Stomach (tissue), 4 donors: ENCODE data around the gene PHLPP2.

ENCODE experiments used
- CTCF ChIP-seq, 7 experiments: fragments of 450-650 bp in 4 of 7; fragments of 200-600 bp in 3 of 7; sonication (generic) in 3 of 7; IDR thresholded peaks; one replicate each; pipeline ENCODE4 v1.5.1; 2016 to 2019; ENCODE audit warnings: antibody characterized with exemption in 7 of 7, control low read depth in 2 of 7, mild to moderate bottlenecking in 1 of 7
- EP300 ChIP-seq: sonication (generic); formaldehyde crosslinking; IDR thresholded peaks from one replicate; pipeline ENCODE4 v1.6.1; 2017; ENCODE audit warnings: antibody characterized with exemption
- POLR2A ChIP-seq, 4 donors: fragments of 450-650 bp; IDR thresholded peaks; one replicate each; pipeline ENCODE4 v1.6.1; 2016; ENCODE audit warnings: antibody characterized with exemption in 4 of 4, control low read depth in 2 of 4, mild to moderate bottlenecking in 1 of 4, moderate library complexity in 1 of 4
- POLR2AphosphoS5 ChIP-seq, 3 donors: sonication (generic); formaldehyde crosslinking; IDR thresholded peaks; one replicate each; pipeline ENCODE4 v1.6.1; 2016; ENCODE audit warnings: antibody characterized with exemption in 3 of 3

DNA sequence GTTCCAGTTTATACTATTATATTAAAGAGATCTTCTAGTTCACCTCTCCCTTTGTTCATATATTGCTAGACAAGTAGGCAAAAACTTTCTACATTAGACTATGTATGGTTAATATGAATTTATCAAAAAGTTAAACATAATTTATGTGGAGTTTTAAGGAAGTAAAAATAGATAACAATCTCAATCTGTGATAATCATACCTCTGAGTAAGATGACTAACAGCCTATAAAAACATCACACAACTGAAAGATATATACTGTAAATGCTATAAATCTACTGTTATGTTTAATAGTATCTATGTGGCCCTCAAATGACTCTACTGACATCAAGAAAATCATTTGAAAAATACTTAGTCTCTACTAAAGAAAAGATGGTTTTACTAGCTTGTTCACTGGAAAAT lies 47.1 kb upstream of the PHLPP2 start:
- TF ChIP-seq POLR2A (IDR thresholded peaks at IDR 0.05) (no peak), CTCF (IDR thresholded peaks at IDR 0.05) (no peak), POLR2AphosphoS5 (IDR thresholded peaks at IDR 0.05) (no peak), EP300 (no peak)
